ENCODE measurements around the gene PAX6. TPM values are rescaled to one million over a fixed set of nuclear protein-coding genes. Genes with fewer than 3 reads are reported as not detected.
A peak's percentile ranks its signal among the peaks of the same experiment; 100 is the strongest.

Gene PAX6
- total RNA-seq, 8 experiments from 2014 or later, result 1.8 to 115 (median 20.2) TPM

DNA sequence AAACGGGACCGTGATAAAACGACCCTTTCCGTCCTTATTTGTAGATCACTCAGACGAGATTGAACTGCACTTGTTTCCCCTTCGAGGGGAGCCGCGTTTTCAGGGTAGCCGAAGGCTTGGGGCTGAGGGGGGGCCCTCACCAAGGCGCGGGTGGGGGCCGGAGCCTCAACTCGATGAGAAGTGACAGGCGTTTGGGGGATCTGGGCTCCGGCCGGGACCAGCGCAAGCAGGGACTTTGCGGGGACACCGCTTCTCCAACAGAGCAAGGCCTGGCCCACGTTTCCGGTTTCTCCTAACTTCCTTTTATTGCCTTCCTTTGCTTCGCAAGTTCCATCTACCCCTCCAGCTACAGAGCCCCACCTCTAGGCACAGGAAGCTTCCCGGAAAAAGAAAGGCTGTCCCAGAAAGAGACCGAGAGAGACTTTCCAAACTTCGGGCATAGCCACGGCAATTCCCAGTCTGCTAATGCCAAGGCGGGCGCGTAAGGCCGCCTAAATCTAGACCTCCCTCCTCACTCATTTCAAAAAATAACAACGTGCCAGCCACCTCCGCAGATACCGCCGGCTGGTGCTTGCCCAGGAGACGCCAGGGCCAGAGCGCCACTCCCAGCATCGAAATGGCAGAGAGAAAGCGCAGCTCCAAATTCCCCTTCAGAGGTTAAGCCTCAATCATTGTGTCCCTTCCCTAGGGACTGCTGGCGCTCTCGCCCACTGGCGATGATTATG is 6.6 kb downstream of the PAX6 start:
- in situ Hi-C loops (cut with MboI; ENCODE audit: low pct_unique_long_range_greater_than_20kb in 2 of 9, low sequenced_read_pairs in 9 of 9, unreplicated experiment in 9 of 9), result no loop called here

DNA sequence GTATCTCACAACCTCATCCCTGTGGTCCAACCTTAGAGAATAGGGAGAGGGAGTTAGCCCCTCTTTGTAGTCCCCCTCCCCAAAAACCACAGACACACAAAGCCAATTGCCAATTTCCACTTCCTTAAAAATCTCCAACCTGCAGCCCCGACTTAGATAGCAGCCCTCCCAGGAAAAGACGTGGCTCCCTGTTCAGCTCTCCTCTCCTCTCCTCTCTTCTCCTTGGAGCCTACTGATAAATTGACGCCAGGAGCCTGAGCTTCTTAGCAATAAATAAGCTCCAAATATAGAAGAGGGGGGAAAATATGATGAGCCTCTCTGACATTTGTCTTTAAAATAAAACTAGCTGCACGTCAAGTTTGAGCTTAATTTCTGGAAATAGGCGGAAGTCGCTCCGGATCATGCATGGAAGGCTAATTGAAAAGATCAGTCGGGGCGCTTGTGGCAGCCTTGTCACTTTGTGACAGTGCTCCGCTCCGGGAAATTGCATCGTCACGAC is 7.3 kb downstream of the PAX6 start:
- peaks cover 43 to 48% of the 10 kb centered on the region in 2 donors for H3K4me1 ChIP-seq (replicated peaks in 1 of 2)
- WGBS, 10 experiments, result 0 to 60% (median 12%) methylated on average over 1 to 13 of the region's 13 CpGs; no CpG with 5 or more reads in 1 of the 10 experiments
- in situ Hi-C loops (cut with MboI; ENCODE audit: low pct_unique_long_range_greater_than_20kb in 2 of 9, low sequenced_read_pairs in 9 of 9, unreplicated experiment in 9 of 9), result no loop called here

More for the DNA sequence above, 6.6 kb downstream of the PAX6 start:
- peaks cover 40 to 42% of the 10 kb centered on the region in 2 donors for H3K4me1 ChIP-seq (replicated peaks in 1 of 2)
- WGBS, 10 experiments, result 0 to 27% (median 7%) methylated on average over 2 to 22 of the region's 41 CpGs; no CpG with 5 or more reads in 3 of the 10 experiments
- peak in 6 of 8 experiments; percentile 9 to 37 (median 27) for ATAC-seq (replicated peaks in 6 of 8)
- H3K4me3 ChIP-seq, result peak overlapping the region; percentile 46 to 75 (median 60)
- H3K27ac ChIP-seq, result peak overlapping the region; percentile 26 to 50

DNA sequence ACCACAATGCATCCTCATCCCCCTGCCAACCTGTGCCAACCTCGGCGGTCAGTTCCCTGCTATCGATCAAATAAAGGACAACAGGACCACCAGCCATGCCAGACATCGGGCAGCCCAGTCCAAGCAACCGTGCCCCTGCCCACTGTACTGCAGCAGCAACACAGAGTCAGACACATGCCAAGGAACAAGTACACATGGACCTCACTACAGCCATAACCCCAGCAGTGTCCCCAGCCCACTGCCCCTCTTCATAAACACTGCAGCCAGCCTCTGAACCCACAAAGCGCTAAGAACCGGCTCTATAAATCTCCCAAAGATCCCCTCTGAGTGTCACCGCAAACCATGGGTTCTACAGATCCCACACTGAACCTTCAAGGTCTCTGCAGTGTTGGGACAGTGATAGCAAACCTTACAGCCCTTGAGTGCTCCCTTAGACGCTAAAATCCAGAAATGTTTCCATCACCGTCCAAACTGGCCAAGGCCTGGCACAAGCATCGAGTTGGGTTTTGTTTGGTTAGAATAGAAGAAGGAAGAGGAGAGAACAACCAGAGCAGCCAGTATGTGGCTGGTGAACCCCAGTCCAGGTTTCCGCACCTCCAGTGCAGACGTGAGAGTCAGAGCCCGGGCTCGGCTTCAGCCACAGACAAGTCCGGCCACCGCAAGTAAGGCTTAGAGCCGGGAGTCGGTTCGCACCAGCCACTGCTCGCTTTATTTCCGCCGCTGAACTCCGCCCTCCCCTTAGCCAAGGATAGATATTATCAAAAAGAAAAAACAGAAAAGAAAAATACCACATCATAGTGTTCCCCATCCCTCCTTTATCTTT is 7.9 kb downstream of the PAX6 start:
- ATAC-seq (replicated peaks in 6 of 8), result no peak
- no peak overlapping the region for H3K27ac ChIP-seq
- H3K4me1 ChIP-seq (replicated peaks in 1 of 2), result peaks cover 50 to 54% of the 10 kb centered on the region in 2 donors
- peak overlapping the region; percentile 46 to 75 (median 60) for H3K4me3 ChIP-seq
- in situ Hi-C loops (cut with MboI; ENCODE audit: low pct_unique_long_range_greater_than_20kb in 2 of 9, low sequenced_read_pairs in 9 of 9, unreplicated experiment in 9 of 9), result no loop called here
- 0 to 85% (median 18%) methylated on average over 1 to 16 of the region's 24 CpGs; no CpG with 5 or more reads in 2 of the 10 experiments for WGBS, 10 experiments

More for the DNA sequence above, 7.3 kb downstream of the PAX6 start:
- Histone ChIP-seq H3K27ac (peak overlapping the region in 1 of 2 donors; percentile 50), H3K4me3 (peak overlapping the region; percentile 46 to 75 (median 60))
- peak in 1 of 8 experiments; percentile 15 for ATAC-seq (replicated peaks in 6 of 8)

DNA sequence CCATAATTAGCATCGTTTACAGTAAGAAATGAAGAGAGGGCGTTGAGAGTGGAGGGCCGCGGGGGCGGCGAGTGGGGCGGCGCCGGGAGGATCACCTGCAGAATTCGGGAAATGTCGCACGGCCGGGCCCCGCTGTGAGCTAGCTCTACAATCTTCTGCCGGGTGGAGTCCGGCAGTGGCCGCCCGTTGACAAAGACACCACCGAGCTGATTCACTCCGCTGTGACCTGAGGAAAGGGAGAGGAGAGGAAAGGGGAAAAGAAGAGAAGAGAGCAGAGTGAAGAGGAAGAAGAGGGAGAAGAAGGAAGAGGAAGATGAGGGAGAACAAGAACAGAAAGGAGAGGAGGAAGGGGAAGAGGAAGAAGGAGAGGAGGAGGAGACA is 8.5 kb downstream of the PAX6 start:
- ATAC-seq (replicated peaks in 6 of 8), result no peak
- H3K4me1 ChIP-seq (replicated peaks in 1 of 2), result peaks cover 54 to 60% of the 10 kb centered on the region in 2 donors
- no peak overlapping the region for H3K27ac ChIP-seq
- 9 to 84% (median 23%) methylated on average over 1 to 14 of the region's 20 CpGs; no CpG with 5 or more reads in 3 of the 10 experiments for WGBS, 10 experiments
- H3K4me3 ChIP-seq, result peak overlapping the region in 4 of 5 donors; percentile 46 to 75 (median 61)
- in situ Hi-C loops (cut with MboI; ENCODE audit: low pct_unique_long_range_greater_than_20kb in 2 of 9, low sequenced_read_pairs in 9 of 9, unreplicated experiment in 9 of 9), result no loop called here

DNA sequence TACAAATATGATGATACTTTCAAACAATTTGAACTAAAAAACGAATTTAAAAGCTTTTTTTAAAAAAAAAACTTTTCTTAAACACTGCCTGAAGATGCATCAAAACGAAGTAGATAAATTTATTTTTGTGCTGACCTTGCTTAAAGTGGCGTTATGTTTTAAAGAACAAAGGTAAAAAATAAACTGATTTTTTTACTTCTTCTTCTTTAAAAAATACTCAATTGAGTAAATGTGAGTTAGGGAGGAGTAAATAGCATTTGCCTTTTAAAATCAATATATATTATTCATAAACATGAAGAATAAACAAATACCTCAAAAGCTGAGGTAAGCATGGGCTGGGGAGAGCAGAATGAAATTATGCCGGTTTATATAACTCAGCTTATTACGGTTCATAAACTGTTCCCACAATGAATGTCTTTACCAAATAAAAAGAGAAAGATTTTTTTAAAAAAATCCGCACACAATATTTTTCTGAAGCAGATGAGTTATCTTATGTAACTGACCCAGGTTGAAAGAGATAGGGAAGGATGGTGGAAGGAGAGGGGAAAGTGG is 9.0 kb downstream of the PAX6 start:
- 22 to 66% (median 44%) methylated on average over 3 to 6 of the region's 6 CpGs for WGBS, 10 experiments
- in situ Hi-C loops (cut with MboI; ENCODE audit: low pct_unique_long_range_greater_than_20kb in 2 of 9, low sequenced_read_pairs in 9 of 9, unreplicated experiment in 9 of 9), result no loop called here
- peak overlapping the region in 2 of 5 donors; percentile 46 to 74 for H3K4me3 ChIP-seq
- no peak overlapping the region for H3K27ac ChIP-seq
- peaks cover 59 to 66% of the 10 kb centered on the region in 2 donors for H3K4me1 ChIP-seq (replicated peaks in 1 of 2)
- ATAC-seq (replicated peaks in 6 of 8), result no peak

DNA sequence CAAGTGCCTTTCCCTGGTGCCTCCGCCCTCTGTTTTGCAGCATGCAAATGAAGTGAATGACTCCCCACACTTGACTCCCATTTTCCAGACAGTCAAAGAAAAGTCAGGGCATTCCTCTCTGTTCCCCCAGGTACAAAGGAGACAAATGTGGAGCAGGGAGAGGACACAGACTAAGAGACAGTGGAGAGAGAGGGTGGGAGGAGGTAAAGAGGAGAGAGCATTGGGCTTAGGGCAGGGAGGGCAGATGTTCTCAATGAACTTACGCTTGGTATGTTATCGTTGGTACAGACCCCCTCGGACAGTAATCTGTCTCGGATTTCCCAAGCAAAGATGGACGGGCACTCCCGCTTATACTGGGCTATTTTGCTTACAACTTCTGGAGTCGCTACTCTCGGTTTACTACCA is 9.8 kb downstream of the PAX6 start:
- no peak for ATAC-seq (replicated peaks in 6 of 8)

DNA sequence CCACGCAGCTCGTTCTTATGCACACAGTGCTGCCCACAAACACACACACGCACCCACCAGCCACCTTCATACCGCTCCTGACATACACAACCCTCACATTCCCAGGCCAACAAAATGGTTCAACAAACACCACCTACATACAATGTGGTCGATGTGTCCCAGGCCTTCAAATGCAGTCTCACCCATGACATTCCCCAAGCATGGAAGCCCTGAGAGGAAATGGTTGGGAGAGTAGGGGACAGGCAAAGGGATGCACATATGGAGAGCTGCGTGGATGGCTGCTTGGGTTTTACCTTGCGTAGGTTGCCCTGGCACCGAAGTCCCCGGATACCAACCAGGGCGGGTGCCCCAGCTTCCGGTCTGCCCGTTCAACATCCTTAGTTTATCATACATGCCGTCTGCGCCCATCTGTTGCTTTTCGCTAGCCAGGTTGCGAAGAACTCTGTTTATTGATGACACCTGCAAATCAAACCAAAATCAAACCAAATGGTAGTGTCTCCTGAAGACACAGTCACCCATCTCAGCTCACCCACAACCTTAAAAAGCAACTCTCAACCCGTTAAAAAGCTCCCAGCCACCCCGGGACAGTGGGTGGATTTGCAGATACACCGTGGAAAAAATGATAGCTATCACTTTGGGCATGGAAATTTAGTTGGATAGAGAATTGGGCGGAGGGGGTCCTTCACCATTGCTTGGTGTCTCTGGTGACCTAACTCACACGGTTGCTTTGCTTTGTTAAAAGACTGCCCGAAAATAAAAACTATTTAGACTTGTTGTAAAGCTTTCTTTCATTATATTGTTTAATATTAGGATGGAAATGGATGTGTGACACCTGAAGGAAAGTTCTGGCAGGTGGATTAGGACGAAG is 10.5 kb downstream of the PAX6 start:
- no peak for ATAC-seq (replicated peaks in 6 of 8)
- H3K4me1 ChIP-seq (replicated peaks in 1 of 2), result peaks cover 71 to 73% of the 10 kb centered on the region in 2 donors
- H3K27ac ChIP-seq, result no peak overlapping the region
- no peak overlapping the region for H3K4me3 ChIP-seq
- WGBS, 10 experiments, result 21 to 80% (median 59%) methylated on average over 2 to 15 of the region's 23 CpGs; no CpG with 5 or more reads in 1 of the 10 experiments
- in situ Hi-C loops (cut with MboI; ENCODE audit: low pct_unique_long_range_greater_than_20kb in 2 of 9, low sequenced_read_pairs in 9 of 9, unreplicated experiment in 9 of 9), result no loop called here

More for the DNA sequence above, 9.8 kb downstream of the PAX6 start:
- in situ Hi-C loops (cut with MboI; ENCODE audit: low pct_unique_long_range_greater_than_20kb in 2 of 9, low sequenced_read_pairs in 9 of 9, unreplicated experiment in 9 of 9), result no loop called here
- whole genome bisulfite sequencing, 10 experiments, result 16 to 100% (median 71%) methylated on average over 1 to 7 of the region's 9 CpGs; no CpG with 5 or more reads in 2 of the 10 experiments
- H3K4me3 ChIP-seq, result no peak overlapping the region
- H3K27ac ChIP-seq, result no peak overlapping the region
- H3K4me1 ChIP-seq (replicated peaks in 1 of 2), result peaks cover 66 to 68% of the 10 kb centered on the region in 2 donors

DNA sequence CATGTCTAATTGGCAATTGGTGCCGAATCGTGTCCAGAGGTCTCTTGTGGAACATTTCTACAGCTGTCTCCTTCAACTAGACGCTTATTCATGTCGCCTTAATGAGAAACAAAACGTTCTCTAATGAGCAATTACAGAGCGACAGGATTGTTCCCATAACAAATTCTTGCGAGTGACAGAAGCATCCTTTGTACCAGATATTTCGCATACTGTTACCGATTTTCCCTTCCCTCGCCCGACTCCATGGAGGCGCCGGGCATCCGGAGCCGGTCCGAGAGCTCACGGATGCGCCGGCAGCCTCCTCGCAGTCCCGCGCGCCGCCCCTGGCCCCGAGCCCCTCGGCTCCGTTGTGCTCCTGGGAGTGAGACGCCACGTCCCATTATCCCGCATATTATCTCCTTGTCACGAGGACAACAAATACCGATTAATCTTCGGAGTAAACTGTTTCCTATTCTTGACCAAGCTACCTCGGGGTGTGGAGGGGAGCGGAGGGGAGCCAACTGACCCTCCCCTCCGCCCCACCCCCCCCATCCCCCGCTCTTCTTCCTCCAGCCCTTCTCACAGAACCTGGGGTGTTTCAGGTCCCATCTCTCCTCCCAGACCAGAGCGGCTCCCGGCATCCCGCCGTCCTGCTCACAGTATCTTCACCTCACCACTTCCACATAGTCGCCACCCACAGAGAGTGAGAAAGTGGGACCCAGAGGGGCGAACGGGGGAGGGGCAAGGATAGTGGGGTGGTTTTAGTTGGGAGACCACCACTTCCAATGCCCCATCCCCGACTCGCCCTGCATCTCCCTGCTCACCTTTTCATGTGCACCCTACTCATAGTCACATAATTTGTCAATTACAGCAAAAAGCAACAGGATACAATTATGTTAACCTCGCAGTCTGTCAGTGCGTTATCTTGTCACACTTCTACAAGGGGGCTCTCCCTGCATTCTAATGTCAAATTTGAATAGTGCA is 11.4 kb downstream of the PAX6 start:
- ATAC-seq (replicated peaks in 6 of 8), result peak in 6 of 8 experiments; percentile 20 to 52 (median 38)
- 0 to 51% (median 15%) methylated on average over 1 to 17 of the region's 48 CpGs; no CpG with 5 or more reads in 2 of the 10 experiments for WGBS, 10 experiments
- in situ Hi-C loops (cut with MboI; ENCODE audit: low pct_unique_long_range_greater_than_20kb in 2 of 9, low sequenced_read_pairs in 9 of 9, unreplicated experiment in 9 of 9), result no loop called here
- Histone ChIP-seq H3K27ac (no peak overlapping the region), H3K4me3 (peak overlapping the region; percentile 11 to 26 (median 14)), H3K4me1 (replicated peaks in 1 of 2) (peaks cover 67 to 77% of the 10 kb centered on the region in 2 donors)

DNA sequence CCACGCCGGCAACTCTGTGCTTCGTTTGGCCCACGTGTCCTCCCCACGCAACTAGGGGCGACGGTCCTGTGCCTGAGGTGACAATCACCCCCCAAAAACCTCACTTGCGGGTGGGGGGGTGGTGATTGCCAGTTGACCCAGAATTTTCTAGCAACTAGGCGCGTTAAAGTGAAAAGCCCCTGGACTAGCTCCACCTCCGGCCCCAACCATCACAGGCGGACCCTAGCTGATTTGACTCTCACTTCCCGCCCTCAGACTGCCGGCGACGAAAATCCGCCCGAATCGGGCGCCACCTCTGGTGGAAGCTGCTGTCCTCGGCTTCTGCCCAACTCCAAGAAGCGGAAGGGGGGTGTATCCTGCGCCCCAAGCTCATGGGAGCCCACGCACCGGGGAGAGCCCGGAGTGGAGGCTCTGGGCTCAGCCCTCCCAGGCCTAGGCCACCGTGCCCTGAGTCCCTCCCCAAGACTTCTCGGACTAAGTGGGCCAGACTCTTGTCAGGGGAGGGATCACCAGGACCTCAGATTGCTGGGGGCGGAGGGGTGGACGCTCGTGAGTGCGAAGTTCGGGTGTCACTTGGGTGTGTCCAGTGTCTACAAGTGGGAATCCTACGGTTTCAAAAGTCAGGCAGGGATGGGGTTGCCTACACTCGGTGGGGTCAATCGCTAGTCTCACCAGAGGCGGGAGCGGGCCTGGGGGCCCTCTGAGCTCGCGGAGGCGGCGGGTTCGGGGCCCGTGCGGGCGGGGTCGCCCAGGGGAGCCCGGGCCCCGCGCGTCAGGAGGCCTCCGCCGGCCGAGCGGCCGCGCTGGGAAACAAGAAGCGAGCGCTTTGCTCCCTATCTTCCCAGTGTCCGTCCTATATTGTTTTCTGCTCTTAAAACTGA is 12.3 kb downstream of the PAX6 start:
- Histone ChIP-seq H3K27ac (no peak overlapping the region), H3K4me1 (replicated peaks in 1 of 2) (peaks cover 65 to 75% of the 10 kb centered on the region in 2 donors), H3K4me3 (peak overlapping the region; percentile 11 to 26 (median 14))
- ATAC-seq (replicated peaks in 6 of 8), result peak in 7 of 8 experiments; percentile 21 to 70 (median 45)
- 0 to 40% (median 27%) methylated on average over 1 to 16 of the region's 60 CpGs; no CpG with 5 or more reads in 2 of the 10 experiments for WGBS, 10 experiments
- in situ Hi-C loops (cut with MboI; ENCODE audit: low pct_unique_long_range_greater_than_20kb in 2 of 9, low sequenced_read_pairs in 9 of 9, unreplicated experiment in 9 of 9), result no loop called here

DNA sequence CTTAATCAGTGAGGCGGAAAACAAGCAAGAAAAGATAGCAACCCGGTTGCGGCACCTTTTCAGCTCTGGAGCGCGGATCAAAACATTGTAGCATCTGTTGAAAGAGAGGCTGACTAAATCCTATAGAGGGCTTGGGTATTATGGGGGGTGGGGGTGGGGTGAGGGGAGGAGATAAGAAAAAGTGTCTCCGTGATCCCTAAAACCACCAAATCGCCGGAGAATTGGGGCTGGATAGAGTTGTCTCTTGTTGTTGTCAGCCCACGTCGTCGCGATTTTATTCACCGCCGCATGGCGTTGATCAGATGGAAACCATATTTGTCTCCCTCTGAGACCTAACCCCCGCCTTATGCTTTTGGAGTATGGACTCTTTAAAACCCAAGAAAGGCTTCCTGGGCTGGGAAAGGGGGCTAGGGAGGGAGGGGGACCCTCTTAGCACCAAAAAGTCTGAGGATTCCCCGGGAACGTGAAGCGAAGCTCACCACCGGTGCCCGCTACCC is 13.0 kb downstream of the PAX6 start:
- Histone ChIP-seq H3K4me1 (replicated peaks in 1 of 2) (peaks cover 58 to 68% of the 10 kb centered on the region in 2 donors), H3K27ac (no peak overlapping the region), H3K4me3 (no peak overlapping the region)
- no peak for ATAC-seq (replicated peaks in 6 of 8)
- in situ Hi-C loops (cut with MboI; ENCODE audit: low pct_unique_long_range_greater_than_20kb in 2 of 9, low sequenced_read_pairs in 9 of 9, unreplicated experiment in 9 of 9), result no loop called here
- 0 to 80% (median 54%) methylated on average over 1 to 5 of the region's 21 CpGs; no CpG with 5 or more reads in 4 of the 10 experiments for WGBS, 10 experiments

All from motor neuron (in vitro differentiated cells).